ENCODE results near the gene SLC4A3. TPM values are rescaled to one million over a fixed set of nuclear protein-coding genes. Genes with fewer than 3 reads are reported as not detected.

SLC4A3 gene
- total RNA-seq, 2 experiments from 2014 or later: 0.16 to 0.20 TPM

DNA sequence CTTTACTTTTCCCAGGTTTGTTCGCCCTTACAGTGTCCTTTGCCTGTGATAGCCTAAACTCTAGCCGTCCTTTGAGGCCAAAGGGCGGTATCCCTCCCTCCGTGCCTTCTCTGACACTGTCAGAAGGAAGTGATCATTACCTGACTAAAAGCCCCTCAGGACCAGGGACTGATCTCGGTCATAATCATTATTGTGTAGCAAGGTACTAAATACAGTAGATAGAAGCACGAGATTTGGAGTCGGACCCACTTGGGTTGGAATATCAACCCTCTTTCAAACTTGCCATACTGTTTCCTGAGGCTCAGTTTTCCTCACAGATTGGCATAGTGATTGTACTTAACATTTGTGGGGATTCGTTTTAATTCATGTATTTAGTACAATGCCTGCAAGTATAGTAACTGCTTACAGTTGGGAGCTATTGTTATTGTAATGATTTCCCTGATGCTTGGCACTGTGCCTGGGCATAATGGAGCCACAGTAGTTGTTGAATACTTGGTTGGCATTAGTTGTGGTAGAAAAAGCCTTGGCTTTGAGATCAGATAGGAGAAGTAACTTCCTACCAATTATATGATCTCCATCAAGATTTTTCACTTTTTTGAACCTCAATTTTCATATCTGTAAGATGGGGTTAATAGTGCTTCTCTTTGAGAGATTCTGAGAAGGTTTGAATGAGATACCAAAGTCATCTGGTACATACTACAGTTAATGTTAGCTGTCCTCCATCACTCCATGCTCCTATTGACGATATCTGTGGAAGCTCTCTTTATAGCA is 28.9 kb upstream of the SLC4A3 start:
- POLR2A ChIA-PET: interaction anchor here (1.4 to 2.1 kb wide), 3 partner anchors 29 to 211 kb away, joined by 3 to 16 read pairs (median 10); partner anchors contain the start of genes CHPF, DNPEP, SLC4A3 and TMEM198
- TF ChIP-seq, protein P1, sequence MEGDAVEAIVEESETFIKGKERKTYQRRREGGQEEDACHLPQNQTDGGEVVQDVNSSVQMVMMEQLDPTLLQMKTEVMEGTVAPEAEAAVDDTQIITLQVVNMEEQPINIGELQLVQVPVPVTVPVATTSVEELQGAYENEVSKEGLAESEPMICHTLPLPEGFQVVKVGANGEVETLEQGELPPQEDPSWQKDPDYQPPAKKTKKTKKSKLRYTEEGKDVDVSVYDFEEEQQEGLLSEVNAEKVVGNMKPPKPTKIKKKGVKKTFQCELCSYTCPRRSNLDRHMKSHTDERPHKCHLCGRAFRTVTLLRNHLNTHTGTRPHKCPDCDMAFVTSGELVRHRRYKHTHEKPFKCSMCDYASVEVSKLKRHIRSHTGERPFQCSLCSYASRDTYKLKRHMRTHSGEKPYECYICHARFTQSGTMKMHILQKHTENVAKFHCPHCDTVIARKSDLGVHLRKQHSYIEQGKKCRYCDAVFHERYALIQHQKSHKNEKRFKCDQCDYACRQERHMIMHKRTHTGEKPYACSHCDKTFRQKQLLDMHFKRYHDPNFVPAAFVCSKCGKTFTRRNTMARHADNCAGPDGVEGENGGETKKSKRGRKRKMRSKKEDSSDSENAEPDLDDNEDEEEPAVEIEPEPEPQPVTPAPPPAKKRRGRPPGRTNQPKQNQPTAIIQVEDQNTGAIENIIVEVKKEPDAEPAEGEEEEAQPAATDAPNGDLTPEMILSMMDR (IDR thresholded peaks at IDR 0.05): no peak
- intact Hi-C loops (cut with DNase I, micrococcal nuclease): loop anchor here in 1 of 2 experiments (2.0 to 10.0 kb wide), 5 partner anchors 44 to 886 kb away; partner anchors contain the start of genes CNPPD1, RETREG2, SLC23A3 and TTLL4
- H3K4me3 Mint-ChIP-seq: peak overlapping the region; percentile 98
- H3K27me3 Mint-ChIP-seq: no peaks in the 10 kb centered on the region
- H3K36me3 ChIP-seq (ENCODE audit: insufficient read depth, low read length): peaks cover 21% of the 10 kb centered on the region
- H3K36me3 Mint-ChIP-seq (ENCODE audit: low read depth): peaks cover 46% of the 10 kb centered on the region
- peak overlapping the region; percentile 94 for H3K27ac Mint-ChIP-seq
- peaks cover 24% of the 10 kb centered on the region for H3K4me1 Mint-ChIP-seq (ENCODE audit: low read depth)
- no peaks in the 10 kb centered on the region for H3K9me3 ChIP-seq (ENCODE audit: control insufficient read depth in 1 of 2, insufficient read depth in 1 of 2, low read length in 2 of 2)
- peak overlapping the region in 1 of 2 donors; percentile 70 for H3K27ac ChIP-seq (ENCODE audit: low read depth in 1 of 2, low read length in 2 of 2)
- H3K4me1 ChIP-seq (ENCODE audit: insufficient read depth, low read length): peaks cover 13% of the 10 kb centered on the region
- DNase-seq (no peak), ATAC-seq (ENCODE audit: poor library complexity) (no peak)
- CTCF ChIA-PET: interaction anchor here (1.2 to 2.8 kb wide), 4 partner anchors 38 to 618 kb away, joined by 3 to 8 read pairs (median 4); no protein-coding TSS in a partner anchor
- peak overlapping the region; percentile 73 for H3K4me3 ChIP-seq (ENCODE audit: low read length)
- H3K27me3 ChIP-seq (ENCODE audit: control insufficient read depth in 1 of 2, insufficient read depth in 2 of 2, low read length in 2 of 2): no peaks in the 10 kb centered on the region
- no peaks in the 10 kb centered on the region for H3K9me3 Mint-ChIP-seq

DNA sequence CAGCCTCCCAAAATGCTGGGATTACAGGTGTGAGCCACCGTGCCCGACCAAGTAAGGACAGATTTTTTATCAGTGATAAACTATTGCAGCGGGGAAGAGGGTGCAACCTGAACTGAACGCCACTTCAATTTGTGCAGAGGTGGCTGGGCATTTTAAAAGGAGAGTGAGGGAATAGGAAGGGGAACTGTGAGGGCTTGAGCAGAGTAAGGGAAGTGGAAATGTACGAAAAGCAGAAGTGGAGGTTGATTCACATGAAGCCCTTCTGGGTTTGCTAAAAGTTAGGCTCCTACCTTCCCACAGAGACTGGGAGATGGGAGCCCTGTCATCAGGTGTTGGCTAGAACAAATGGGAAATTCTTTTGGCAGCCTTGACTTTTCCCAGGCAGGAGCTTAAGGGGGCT is 23.7 kb upstream of the SLC4A3 start:
- Mint-ChIP-seq H3K36me3 (ENCODE audit: low read depth) (peaks cover 76% of the 10 kb centered on the region), H3K4me1 (ENCODE audit: low read depth) (peaks cover 4% of the 10 kb centered on the region), H3K27me3 (no peaks in the 10 kb centered on the region), H3K9me3 (no peaks in the 10 kb centered on the region), H3K27ac (no peak overlapping the region), H3K4me3 (no peak overlapping the region)
- DNase-seq (peak in 1 of 14 experiments; percentile 34), ATAC-seq (ENCODE audit: poor library complexity) (no peak)
- intact Hi-C loops (cut with DNase I, micrococcal nuclease): no loop called here
- CTCF ChIA-PET: no interaction called here
- TF ChIP-seq, protein P1 (IDR thresholded peaks at IDR 0.05): no peak
- Histone ChIP-seq H3K36me3 (ENCODE audit: insufficient read depth, low read length) (peaks cover 57% of the 10 kb centered on the region), H3K9me3 (ENCODE audit: control insufficient read depth in 1 of 2, insufficient read depth in 1 of 2, low read length in 2 of 2) (no peaks in the 10 kb centered on the region), H3K4me1 (ENCODE audit: insufficient read depth, low read length) (no peaks in the 10 kb centered on the region), H3K27ac (ENCODE audit: low read depth in 1 of 2, low read length in 2 of 2) (no peak overlapping the region), H3K4me3 (ENCODE audit: low read length) (no peak overlapping the region), H3K27me3 (ENCODE audit: control insufficient read depth in 1 of 2, insufficient read depth in 2 of 2, low read length in 2 of 2) (no peaks in the 10 kb centered on the region)
- POLR2A ChIA-PET: no interaction called here

DNA sequence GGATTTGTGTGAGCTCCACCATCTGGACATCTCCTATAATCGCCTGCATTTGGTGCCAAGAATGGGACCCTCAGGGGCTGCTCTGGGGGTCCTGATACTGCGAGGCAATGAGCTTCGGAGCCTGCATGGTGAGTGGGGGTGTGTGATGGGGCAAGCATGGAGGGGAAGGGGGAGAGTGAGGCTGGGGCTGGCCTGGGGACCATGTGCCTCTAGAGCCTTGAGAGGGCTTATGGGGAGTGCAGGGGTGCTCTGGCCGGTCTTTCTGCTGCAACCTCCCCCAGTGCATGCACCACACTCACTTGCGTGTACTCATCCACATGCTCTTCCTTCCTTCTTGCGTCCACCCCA is 21.8 kb upstream of the SLC4A3 start:
- Mint-ChIP-seq H3K9me3 (no peaks in the 10 kb centered on the region), H3K4me3 (no peak overlapping the region), H3K36me3 (ENCODE audit: low read depth) (peaks cover 79% of the 10 kb centered on the region), H3K4me1 (ENCODE audit: low read depth) (no peaks in the 10 kb centered on the region), H3K27me3 (no peaks in the 10 kb centered on the region), H3K27ac (no peak overlapping the region)
- H3K4me1 ChIP-seq (ENCODE audit: insufficient read depth, low read length): no peaks in the 10 kb centered on the region
- H3K36me3 ChIP-seq (ENCODE audit: insufficient read depth, low read length): peaks cover 60% of the 10 kb centered on the region
- ATAC-seq (ENCODE audit: poor library complexity) (no peak), DNase-seq (no peak)
- intact Hi-C loops (cut with DNase I, micrococcal nuclease): no loop called here
- TF ChIP-seq, protein P1 (IDR thresholded peaks at IDR 0.05): no peak
- ChIA-PET CTCF (no interaction called here), POLR2A (no interaction called here)
- H3K27me3 ChIP-seq (ENCODE audit: control insufficient read depth in 1 of 2, insufficient read depth in 2 of 2, low read length in 2 of 2): no peaks in the 10 kb centered on the region
- H3K9me3 ChIP-seq (ENCODE audit: control insufficient read depth in 1 of 2, insufficient read depth in 1 of 2, low read length in 2 of 2): no peaks in the 10 kb centered on the region
- no peak overlapping the region for H3K4me3 ChIP-seq (ENCODE audit: low read length)
- no peak overlapping the region for H3K27ac ChIP-seq (ENCODE audit: low read depth in 1 of 2, low read length in 2 of 2)

Data from CD4-positive, alpha-beta T cell (primary cell).